Measurements from ENCODE around the gene TPSAB1.

The TPSAB1 gene

DNA sequence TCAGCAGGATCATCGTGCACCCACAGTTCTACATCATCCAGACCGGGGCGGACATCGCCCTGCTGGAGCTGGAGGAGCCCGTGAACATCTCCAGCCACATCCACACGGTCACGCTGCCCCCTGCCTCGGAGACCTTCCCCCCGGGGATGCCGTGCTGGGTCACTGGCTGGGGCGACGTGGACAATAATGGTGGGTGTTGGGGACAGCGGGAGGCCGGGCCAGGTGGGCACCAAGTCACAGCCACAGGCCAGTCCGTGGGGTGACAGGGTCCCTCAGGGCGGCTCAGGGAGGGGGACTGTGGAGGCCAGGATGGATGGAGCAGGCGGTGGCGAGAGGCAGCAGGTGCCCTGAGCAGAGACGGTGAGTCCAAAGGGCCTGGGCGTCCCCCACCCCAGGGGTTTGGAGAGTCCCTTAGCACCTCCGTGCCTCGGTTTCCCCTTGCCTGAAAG lies 16.4 kb downstream of the TPSAB1 start:
- TF ChIP-seq, protein P1, sequence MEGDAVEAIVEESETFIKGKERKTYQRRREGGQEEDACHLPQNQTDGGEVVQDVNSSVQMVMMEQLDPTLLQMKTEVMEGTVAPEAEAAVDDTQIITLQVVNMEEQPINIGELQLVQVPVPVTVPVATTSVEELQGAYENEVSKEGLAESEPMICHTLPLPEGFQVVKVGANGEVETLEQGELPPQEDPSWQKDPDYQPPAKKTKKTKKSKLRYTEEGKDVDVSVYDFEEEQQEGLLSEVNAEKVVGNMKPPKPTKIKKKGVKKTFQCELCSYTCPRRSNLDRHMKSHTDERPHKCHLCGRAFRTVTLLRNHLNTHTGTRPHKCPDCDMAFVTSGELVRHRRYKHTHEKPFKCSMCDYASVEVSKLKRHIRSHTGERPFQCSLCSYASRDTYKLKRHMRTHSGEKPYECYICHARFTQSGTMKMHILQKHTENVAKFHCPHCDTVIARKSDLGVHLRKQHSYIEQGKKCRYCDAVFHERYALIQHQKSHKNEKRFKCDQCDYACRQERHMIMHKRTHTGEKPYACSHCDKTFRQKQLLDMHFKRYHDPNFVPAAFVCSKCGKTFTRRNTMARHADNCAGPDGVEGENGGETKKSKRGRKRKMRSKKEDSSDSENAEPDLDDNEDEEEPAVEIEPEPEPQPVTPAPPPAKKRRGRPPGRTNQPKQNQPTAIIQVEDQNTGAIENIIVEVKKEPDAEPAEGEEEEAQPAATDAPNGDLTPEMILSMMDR (conservative IDR thresholded peaks at IDR 0.05), result no peak

DNA sequence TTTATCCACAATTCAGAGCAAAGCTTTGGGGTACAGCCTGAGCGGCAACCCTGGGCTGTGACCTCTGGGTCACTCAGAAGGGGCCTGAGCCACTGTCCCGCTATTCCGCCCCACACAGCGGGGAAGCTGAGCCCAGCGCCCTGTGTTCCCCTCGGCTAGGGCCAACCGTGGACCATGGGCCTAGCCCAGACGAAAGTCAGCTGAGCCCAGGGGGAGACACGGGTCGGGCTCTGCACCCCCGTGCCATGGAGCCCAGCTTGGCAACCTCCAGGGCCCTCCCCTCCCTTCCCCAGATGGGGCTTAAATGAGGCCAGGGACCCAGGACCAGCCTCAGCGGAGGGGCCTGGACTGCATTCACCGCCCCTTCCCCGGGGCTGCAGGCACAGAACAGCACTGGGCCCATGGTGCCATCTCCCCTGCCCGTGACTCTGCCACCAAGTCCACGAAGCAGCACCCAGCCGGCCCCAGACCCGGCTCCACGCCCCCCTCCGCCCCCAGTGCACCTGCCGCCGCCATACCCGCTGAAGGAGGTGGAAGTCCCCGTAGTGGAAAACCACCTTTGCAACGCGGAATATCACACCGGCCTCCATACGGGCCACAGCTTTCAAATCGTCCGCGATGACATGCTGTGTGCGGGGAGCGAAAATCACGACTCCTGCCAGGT lies 17.2 kb downstream of the TPSAB1 start:
- no peak overlapping the region for H3K27ac ChIP-seq
- TF ChIP-seq, protein P1 (conservative IDR thresholded peaks at IDR 0.05), result no peak

More for the DNA sequence above, 16.4 kb downstream of the TPSAB1 start:
- no peak overlapping the region for H3K27ac ChIP-seq

DNA sequence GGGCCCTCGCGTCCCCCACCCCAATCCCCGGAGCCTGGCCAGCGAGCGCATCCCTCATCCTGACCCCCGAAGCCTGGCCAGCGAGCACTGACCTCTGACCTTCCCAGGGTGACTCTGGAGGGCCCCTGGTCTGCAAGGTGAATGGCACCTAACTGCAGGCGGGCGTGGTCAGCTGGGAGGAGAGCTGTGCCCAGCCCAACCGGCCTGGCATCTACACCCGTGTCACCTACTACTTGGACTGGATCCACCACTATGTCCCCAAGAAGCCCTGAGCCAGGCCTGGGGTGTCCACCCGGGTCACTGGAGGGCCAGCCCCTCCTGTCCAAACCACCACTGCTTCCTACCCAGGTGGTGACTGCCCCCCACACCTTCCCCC lies 17.7 kb downstream of the TPSAB1 start:
- TF ChIP-seq, protein P1 (conservative IDR thresholded peaks at IDR 0.05), result no peak
- H3K27ac ChIP-seq, result no peak overlapping the region

DNA sequence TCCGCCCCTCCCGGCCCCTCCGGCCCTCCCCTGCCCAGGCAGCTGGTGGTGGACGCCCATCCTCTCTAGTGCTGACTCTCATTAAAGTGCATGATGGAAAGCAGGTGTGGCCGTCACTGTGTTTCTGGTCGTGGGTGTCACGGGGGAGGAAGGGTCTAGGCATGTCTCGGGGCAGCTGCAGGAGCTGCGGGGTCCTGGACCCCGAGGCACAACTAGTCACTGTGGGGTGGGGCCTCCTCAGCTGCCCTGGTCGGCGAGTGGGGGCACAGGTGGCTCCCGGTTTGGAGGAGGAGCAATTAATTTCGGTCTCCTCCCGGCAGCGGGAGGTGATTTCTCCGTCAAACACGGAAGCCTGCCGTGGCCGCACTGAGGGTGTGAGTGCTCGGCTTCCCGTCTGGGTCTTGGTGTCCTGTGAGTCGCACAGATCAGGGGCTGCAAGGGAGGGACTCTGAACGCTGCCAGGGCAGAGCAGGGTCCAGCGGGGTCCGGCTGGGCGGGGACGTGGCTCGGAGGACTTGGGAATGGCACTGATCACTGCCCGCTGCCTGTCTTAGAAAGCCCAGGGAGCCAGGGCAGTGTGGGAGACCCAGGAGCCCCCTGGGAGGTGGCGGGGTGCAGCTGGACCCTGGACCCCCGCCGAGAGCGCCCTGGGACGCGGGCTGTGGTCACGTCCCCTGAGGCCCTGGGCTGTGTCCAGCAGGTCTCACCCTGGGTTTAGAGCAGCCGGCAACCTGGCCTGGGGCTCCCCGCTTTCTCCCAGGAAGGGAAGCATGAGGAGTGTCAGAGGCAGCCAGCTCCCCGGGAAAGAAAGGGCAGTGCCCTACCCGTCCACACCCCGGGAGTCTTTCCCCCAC lies 18.6 kb downstream of the TPSAB1 start:
- TF ChIP-seq, protein P1 (conservative IDR thresholded peaks at IDR 0.05), result no peak
- H3K27ac ChIP-seq, result no peak overlapping the region; the same call in 1 of the 2 replicates

DNA sequence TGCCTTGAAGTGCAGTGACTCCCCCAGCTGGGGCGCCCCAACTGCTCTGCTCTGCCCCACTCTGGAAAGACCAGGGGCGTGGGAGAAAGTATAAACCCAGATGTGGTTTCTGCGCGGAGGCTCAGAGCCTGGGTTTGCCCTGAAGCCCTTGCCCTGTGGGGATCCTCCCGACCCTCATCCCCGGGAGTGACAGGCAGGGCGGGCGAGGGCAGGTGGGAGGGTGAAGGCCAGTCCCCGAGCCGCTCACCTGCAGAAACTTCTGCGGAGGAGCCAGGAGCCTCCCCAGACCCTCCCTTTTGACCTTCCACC lies 19.2 kb downstream of the TPSAB1 start:
- TF ChIP-seq, protein P1 (conservative IDR thresholded peaks at IDR 0.05), result no peak
- no peak overlapping the region for H3K27ac ChIP-seq

DNA sequence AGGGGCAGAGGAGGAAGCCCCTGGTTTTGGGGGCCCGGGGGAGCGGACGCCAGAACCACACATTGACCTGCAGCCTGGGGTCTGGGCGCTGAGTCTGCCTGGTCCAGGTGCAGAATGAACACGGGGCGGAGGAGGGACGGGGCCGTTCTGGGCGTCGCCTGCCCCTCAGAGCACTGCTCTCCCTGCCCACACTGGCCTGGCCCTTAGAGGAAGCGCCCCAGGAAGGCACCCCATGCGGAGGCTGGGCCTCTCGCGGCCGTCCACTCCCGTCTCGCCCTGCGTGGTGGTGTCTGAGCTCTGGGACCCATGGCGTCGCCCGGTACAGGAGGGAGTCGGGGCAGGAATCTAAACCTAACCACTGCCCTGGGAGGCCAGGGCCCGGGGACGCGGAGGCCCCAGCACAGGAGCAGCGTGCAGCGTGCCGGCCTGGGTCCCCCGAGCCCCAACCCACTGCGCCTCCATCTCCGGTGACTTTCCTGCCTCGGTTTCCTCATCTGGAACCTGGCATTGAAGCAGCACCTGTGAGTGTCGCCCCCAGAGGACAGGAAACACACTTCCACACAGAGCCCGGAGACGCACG lies 19.7 kb downstream of the TPSAB1 start:
- TF ChIP-seq, protein P1 (conservative IDR thresholded peaks at IDR 0.05), result no peak

DNA sequence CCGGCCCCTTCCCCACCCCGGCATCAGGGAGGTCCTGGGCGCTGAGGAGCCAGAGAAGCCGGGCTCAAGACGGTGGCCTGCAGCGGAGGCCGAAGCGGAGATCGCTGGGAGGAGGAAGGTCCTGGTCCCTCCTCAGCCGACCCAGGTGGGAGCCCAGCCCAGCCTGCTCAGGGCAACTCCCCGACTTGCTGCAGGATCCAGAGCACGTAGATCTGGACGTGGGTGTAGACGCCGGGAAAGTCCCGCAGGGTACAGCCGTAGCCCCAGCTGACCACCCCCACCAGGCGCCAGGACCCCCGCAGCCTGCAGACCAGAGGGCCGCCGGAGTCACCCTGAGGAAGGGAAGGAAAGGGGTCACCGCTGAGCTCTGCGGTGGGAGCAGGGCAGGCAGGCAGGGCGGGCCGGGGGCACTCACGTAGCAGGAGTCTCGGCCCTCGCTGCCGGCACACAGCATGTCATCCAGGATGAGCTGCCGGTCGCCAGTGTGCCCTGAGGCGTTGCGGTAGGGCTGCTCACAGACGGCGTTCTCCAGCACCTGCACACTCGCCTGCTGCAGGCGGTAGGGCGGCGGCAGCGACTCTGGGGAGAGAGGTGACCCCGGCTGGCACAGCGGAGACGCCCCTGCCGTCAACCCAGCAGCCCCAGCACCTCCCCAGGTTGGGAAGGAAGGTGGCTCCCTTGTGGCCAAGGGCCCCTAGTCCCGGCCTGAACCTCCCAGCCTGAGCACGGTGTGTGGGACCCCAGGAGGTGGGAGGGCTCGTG lies 20.8 kb downstream of the TPSAB1 start:
- no peak overlapping the region for H3K27ac ChIP-seq

More for the DNA sequence above, 19.7 kb downstream of the TPSAB1 start:
- no peak overlapping the region for H3K27ac ChIP-seq

More for the DNA sequence above, 20.8 kb downstream of the TPSAB1 start:
- TF ChIP-seq, protein P1 (conservative IDR thresholded peaks at IDR 0.05), result no peak

Data from VCaP (cell line).